ENCODE results near the gene CYP1A1.
"Not testable (repeated sequence)": the region's sequence is repeated elsewhere in the genome, so short reads cannot be mapped to it uniquely, and the experiment has no call there.

The CYP1A1 gene

GRCh38 chr15:74735305-74735704 is 10.0 kb upstream of the CYP1A1 start:
- Histone ChIP-seq H3K36me3 (ENCODE audit: control insufficient read depth, insufficient read depth, low read length) (no peaks in the 10 kb centered on the region), H3K4me1 (ENCODE audit: control insufficient read depth, insufficient read depth, low read length, poor library complexity, severe bottlenecking) (no peaks in the 10 kb centered on the region), H3K9me3 (ENCODE audit: control insufficient read depth, low read length) (no peaks in the 10 kb centered on the region), H3K4me3 (ENCODE audit: extremely low read depth, insufficient read depth, low read length, poor library complexity, severe bottlenecking) (no peak overlapping the region), H3K27ac (ENCODE audit: low read depth, low read length, severe bottlenecking) (no peak overlapping the region)
- WGBS, 2 experiments (ENCODE audit: insufficient coverage in 2 of 2): 83% methylated on average over 2 of the region's 3 CpGs; no CpG with 5 or more reads in 1 of the 2 experiments

GRCh38 chr15:74733269-74733668 is 7.9 kb upstream of the CYP1A1 start:
- no peaks in the 10 kb centered on the region for H3K36me3 ChIP-seq (ENCODE audit: control insufficient read depth, insufficient read depth, low read length)
- WGBS, 2 experiments (ENCODE audit: insufficient coverage in 2 of 2): 81 to 95% methylated on average over 3 of the region's 3 CpGs
- no peaks in the 10 kb centered on the region for H3K9me3 ChIP-seq (ENCODE audit: control insufficient read depth, low read length)
- no peaks in the 10 kb centered on the region for H3K4me1 ChIP-seq (ENCODE audit: control insufficient read depth, insufficient read depth, low read length, poor library complexity, severe bottlenecking)
- no peak overlapping the region for H3K27ac ChIP-seq (ENCODE audit: low read depth, low read length, severe bottlenecking)
- H3K4me3 ChIP-seq (ENCODE audit: extremely low read depth, insufficient read depth, low read length, poor library complexity, severe bottlenecking): no peak overlapping the region

GRCh38 chr15:74732846-74733245 is 7.5 kb upstream of the CYP1A1 start:
- Histone ChIP-seq H3K9me3 (ENCODE audit: control insufficient read depth, low read length) (no peaks in the 10 kb centered on the region), H3K36me3 (ENCODE audit: control insufficient read depth, insufficient read depth, low read length) (no peaks in the 10 kb centered on the region), H3K4me1 (ENCODE audit: control insufficient read depth, insufficient read depth, low read length, poor library complexity, severe bottlenecking) (no peaks in the 10 kb centered on the region), H3K4me3 (ENCODE audit: extremely low read depth, insufficient read depth, low read length, poor library complexity, severe bottlenecking) (no peak overlapping the region), H3K27ac (ENCODE audit: low read depth, low read length, severe bottlenecking) (no peak overlapping the region)
- 82 to 97% methylated on average over 3 to 5 of the region's 5 CpGs for WGBS, 2 experiments (ENCODE audit: insufficient coverage in 2 of 2)

- WGBS, 2 experiments (ENCODE audit: insufficient coverage in 2 of 2): 83 to 88% methylated on average over 2 to 4 of the region's 7 CpGs
- no peak overlapping the region for H3K4me3 ChIP-seq (ENCODE audit: extremely low read depth, insufficient read depth, low read length, poor library complexity, severe bottlenecking)
- no peaks in the 10 kb centered on the region for H3K9me3 ChIP-seq (ENCODE audit: control insufficient read depth, low read length)
- peaks cover 4% of the 10 kb centered on the region for H3K4me1 ChIP-seq (ENCODE audit: control insufficient read depth, insufficient read depth, low read length, poor library complexity, severe bottlenecking)
- H3K27ac ChIP-seq (ENCODE audit: low read depth, low read length, severe bottlenecking): no peak overlapping the region
- H3K36me3 ChIP-seq (ENCODE audit: control insufficient read depth, insufficient read depth, low read length): no peaks in the 10 kb centered on the region
Observed at GRCh38 chr15:74730619-74731316, 5.4 kb upstream of the CYP1A1 start.

GRCh38 chr15:74729372-74729771 is 4.0 kb upstream of the CYP1A1 start:
- not testable (repeated sequence) for H3K36me3 ChIP-seq (ENCODE audit: control insufficient read depth, insufficient read depth, low read length); H3K4me3 ChIP-seq (ENCODE audit: extremely low read depth, insufficient read depth, low read length, poor library complexity, severe bottlenecking); H3K4me1 ChIP-seq (ENCODE audit: control insufficient read depth, insufficient read depth, low read length, poor library complexity, severe bottlenecking); H3K9me3 ChIP-seq (ENCODE audit: control insufficient read depth, low read length); H3K27ac ChIP-seq (ENCODE audit: low read depth, low read length, severe bottlenecking)
- WGBS, 2 experiments (ENCODE audit: insufficient coverage in 2 of 2): no CpG with 5 or more reads among the region's 6 CpGs

GRCh38 chr15:74728699-74729098 is 3.4 kb upstream of the CYP1A1 start:
- H3K4me3 ChIP-seq (ENCODE audit: extremely low read depth, insufficient read depth, low read length, poor library complexity, severe bottlenecking); H3K4me1 ChIP-seq (ENCODE audit: control insufficient read depth, insufficient read depth, low read length, poor library complexity, severe bottlenecking); H3K36me3 ChIP-seq (ENCODE audit: control insufficient read depth, insufficient read depth, low read length); H3K27ac ChIP-seq (ENCODE audit: low read depth, low read length, severe bottlenecking); H3K9me3 ChIP-seq (ENCODE audit: control insufficient read depth, low read length): not testable (repeated sequence)
- WGBS, 2 experiments (ENCODE audit: insufficient coverage in 2 of 2): 87 to 94% methylated on average over 6 to 22 of the region's 30 CpGs

- Histone ChIP-seq H3K4me3 (ENCODE audit: extremely low read depth, insufficient read depth, low read length, poor library complexity, severe bottlenecking) (no peak overlapping the region), H3K36me3 (ENCODE audit: control insufficient read depth, insufficient read depth, low read length) (no peaks in the 10 kb centered on the region), H3K27ac (ENCODE audit: low read depth, low read length, severe bottlenecking) (no peak overlapping the region), H3K9me3 (ENCODE audit: control insufficient read depth, low read length) (no peaks in the 10 kb centered on the region), H3K4me1 (ENCODE audit: control insufficient read depth, insufficient read depth, low read length, poor library complexity, severe bottlenecking) (peaks cover 13% of the 10 kb centered on the region)
- WGBS, 2 experiments (ENCODE audit: insufficient coverage in 2 of 2): 90 to 93% methylated on average over 5 to 6 of the region's 7 CpGs
Observed at GRCh38 chr15:74727727-74728126, 2.4 kb upstream of the CYP1A1 start.

- WGBS, 2 experiments (ENCODE audit: insufficient coverage in 2 of 2): 81% methylated on average over 21 to 24 of the region's 24 CpGs
- Histone ChIP-seq H3K4me1 (ENCODE audit: control insufficient read depth, insufficient read depth, low read length, poor library complexity, severe bottlenecking) (peaks cover 13% of the 10 kb centered on the region), H3K9me3 (ENCODE audit: control insufficient read depth, low read length) (no peaks in the 10 kb centered on the region), H3K36me3 (ENCODE audit: control insufficient read depth, insufficient read depth, low read length) (no peaks in the 10 kb centered on the region), H3K27ac (ENCODE audit: low read depth, low read length, severe bottlenecking) (no peak overlapping the region), H3K4me3 (ENCODE audit: extremely low read depth, insufficient read depth, low read length, poor library complexity, severe bottlenecking) (peak overlapping the region; percentile 50)
Observed at GRCh38 chr15:74726774-74727164, 1.4 kb upstream of the CYP1A1 start.

- Histone ChIP-seq H3K9me3 (ENCODE audit: control insufficient read depth, low read length) (no peaks in the 10 kb centered on the region), H3K27ac (ENCODE audit: low read depth, low read length, severe bottlenecking) (peak overlapping the region; percentile 36), H3K4me3 (ENCODE audit: extremely low read depth, insufficient read depth, low read length, poor library complexity, severe bottlenecking) (peak overlapping the region; percentile 50), H3K4me1 (ENCODE audit: control insufficient read depth, insufficient read depth, low read length, poor library complexity, severe bottlenecking) (peaks cover 13% of the 10 kb centered on the region), H3K36me3 (ENCODE audit: control insufficient read depth, insufficient read depth, low read length) (no peaks in the 10 kb centered on the region)
- 6 to 7% methylated on average over 65 to 70 of the region's 86 CpGs for WGBS, 2 experiments (ENCODE audit: insufficient coverage in 2 of 2)
Observed at GRCh38 chr15:74725845-74726773, 781 bp upstream of the CYP1A1 start.

GRCh38 chr15:74724570-74725224 is 631 bp downstream of the CYP1A1 start:
- Histone ChIP-seq H3K36me3 (ENCODE audit: control insufficient read depth, insufficient read depth, low read length) (no peaks in the 10 kb centered on the region), H3K4me3 (ENCODE audit: extremely low read depth, insufficient read depth, low read length, poor library complexity, severe bottlenecking) (no peak overlapping the region), H3K4me1 (ENCODE audit: control insufficient read depth, insufficient read depth, low read length, poor library complexity, severe bottlenecking) (peaks cover 13% of the 10 kb centered on the region), H3K27ac (ENCODE audit: low read depth, low read length, severe bottlenecking) (no peak overlapping the region), H3K9me3 (ENCODE audit: control insufficient read depth, low read length) (no peaks in the 10 kb centered on the region)

All from mesodermal cell (in vitro differentiated cells).